Retinal pigment epithelial cell (primary cell): ENCODE measurements around the gene C8G.

ENCODE experiments used
- DNase-seq: peaks from one replicate; pipeline ENCODE4 v3.0.0-alpha.2; 2010; ENCODE audit warnings: low read depth
- H3K4me3 ChIP-seq: 2 replicates; pipeline ENCODE4 v1.5.1; 2011; ENCODE audit warnings: mild to moderate bottlenecking, low read length, control low read depth, moderate library complexity
- TF ChIP-seq, protein P1 (sequence below): conservative IDR thresholded peaks from 2 replicates; pipeline ENCODE4 v1.5.1; 2011; ENCODE audit warnings: low read depth, low read length, control low read depth, inconsistent platforms

C8G gene

GRCh38 chr9:136982232-136983051, 37.4 kb downstream of the C8G start, which contains the start of gene LCNL1:
TSS of gene LCNL1 (plus strand) at chr9:136982993. CDS start at chr9:136983587, 594 bp downstream.
- DNase-seq = no peak
- H3K4me3 ChIP-seq = no peak within 1 kb of the TSS
- TF ChIP-seq, protein P1, sequence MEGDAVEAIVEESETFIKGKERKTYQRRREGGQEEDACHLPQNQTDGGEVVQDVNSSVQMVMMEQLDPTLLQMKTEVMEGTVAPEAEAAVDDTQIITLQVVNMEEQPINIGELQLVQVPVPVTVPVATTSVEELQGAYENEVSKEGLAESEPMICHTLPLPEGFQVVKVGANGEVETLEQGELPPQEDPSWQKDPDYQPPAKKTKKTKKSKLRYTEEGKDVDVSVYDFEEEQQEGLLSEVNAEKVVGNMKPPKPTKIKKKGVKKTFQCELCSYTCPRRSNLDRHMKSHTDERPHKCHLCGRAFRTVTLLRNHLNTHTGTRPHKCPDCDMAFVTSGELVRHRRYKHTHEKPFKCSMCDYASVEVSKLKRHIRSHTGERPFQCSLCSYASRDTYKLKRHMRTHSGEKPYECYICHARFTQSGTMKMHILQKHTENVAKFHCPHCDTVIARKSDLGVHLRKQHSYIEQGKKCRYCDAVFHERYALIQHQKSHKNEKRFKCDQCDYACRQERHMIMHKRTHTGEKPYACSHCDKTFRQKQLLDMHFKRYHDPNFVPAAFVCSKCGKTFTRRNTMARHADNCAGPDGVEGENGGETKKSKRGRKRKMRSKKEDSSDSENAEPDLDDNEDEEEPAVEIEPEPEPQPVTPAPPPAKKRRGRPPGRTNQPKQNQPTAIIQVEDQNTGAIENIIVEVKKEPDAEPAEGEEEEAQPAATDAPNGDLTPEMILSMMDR = no peak

GRCh38 chr9:136983167-136983566, 38.1 kb downstream of the C8G start:
- DNase-seq = no peak
- TF ChIP-seq, protein P1 = no peak
- H3K4me3 ChIP-seq = no peak overlapping the region

- H3K4me3 ChIP-seq = no peak overlapping the region
- no peak for DNase-seq
- TF ChIP-seq, protein P1 = no peak
Observed at GRCh38 chr9:136983656-136984314, 38.7 kb downstream of the C8G start.

- no peak overlapping the region for H3K4me3 ChIP-seq
- DNase-seq = no peak
- TF ChIP-seq, protein P1 = no peak
Observed at GRCh38 chr9:136984464-136985026, 39.5 kb downstream of the C8G start.

GRCh38 chr9:136985027-136985602, 40.1 kb downstream of the C8G start:
- TF ChIP-seq, protein P1 = no peak
- DNase-seq = no peak
- H3K4me3 ChIP-seq = no peak overlapping the region

GRCh38 chr9:136985853-136986252, 40.8 kb downstream of the C8G start:
- TF ChIP-seq, protein P1 = no peak
- H3K4me3 ChIP-seq = no peak overlapping the region

More at GRCh38 chr9:136985853-136986252, 40.8 kb downstream of the C8G start:
- DNase-seq = no peak
